GM13976 (cell line): Measurements from ENCODE around the gene PTPRM.

Source experiments
- DNase-seq: peaks from one replicate; pipeline ENCODE4 v3.0.0; 2012; ENCODE audit warnings: low spot score
- CTCF ChIP-seq: IDR thresholded peaks from 2 replicates; pipeline ENCODE4 v1.5.1; 2012; ENCODE audit warnings: borderline replicate concordance, mild to moderate bottlenecking; ENCODE audit not compliant: insufficient read depth; ENCODE audit errors: extremely low read depth, missing control alignments, control extremely low read depth
- in situ Hi-C: fragments of 300-500 bp; cut with MboI; formaldehyde crosslinking; loops from one replicate; pipeline ENCODE4 v1.12.0; 2022; ENCODE audit warnings: low sequenced_read_pairs, mixed read lengths, inconsistent platforms; ENCODE audit not compliant: unreplicated experiment

PTPRM gene

GRCh38 chr18:8029061-8029460 lies 461.9 kb downstream of the PTPRM start:
- no peak for DNase-seq
- TF ChIP-seq CTCF = no peak
- in situ Hi-C loops = no loop called here

GRCh38 chr18:8029731-8030130 lies 462.6 kb downstream of the PTPRM start:
- in situ Hi-C loops = no loop called here
- no peak for TF ChIP-seq CTCF
- no peak for DNase-seq

- no peak for DNase-seq
- no peak for TF ChIP-seq CTCF
- in situ Hi-C loops = no loop called here
Measured at GRCh38 chr18:8030201-8030600, 463.1 kb downstream of the PTPRM start.

GRCh38 chr18:8031496-8031895 lies 464.4 kb downstream of the PTPRM start:
- DNase-seq = no peak
- TF ChIP-seq CTCF = no peak
- in situ Hi-C loops = no loop called here

GRCh38 chr18:8034674-8035073 lies 467.6 kb downstream of the PTPRM start:
- no peak for DNase-seq
- in situ Hi-C loops = no loop called here
- TF ChIP-seq CTCF = no peak

GRCh38 chr18:8036551-8036950 lies 469.4 kb downstream of the PTPRM start:
- no peak for TF ChIP-seq CTCF
- DNase-seq = no peak
- in situ Hi-C loops = no loop called here

GRCh38 chr18:8037296-8037695 lies 470.2 kb downstream of the PTPRM start:
- DNase-seq = no peak
- in situ Hi-C loops = no loop called here
- no peak for TF ChIP-seq CTCF
